H1 (cell line): ENCODE results near the gene RAP1B. TPM values are rescaled to one million over a fixed set of nuclear protein-coding genes. Genes with fewer than 3 reads are reported as not detected.

ENCODE experiments used
- CTCF ChIA-PET: fragments of 300-600 bp; sonication (Branson Sonifier 250); formaldehyde crosslinking; loops from one replicate; lab custom pipeline; 2021; ENCODE audit not compliant: partially characterized antibody; lab: Charles Lee
- POLR2A ChIA-PET: fragments of 300-600 bp; sonication (Branson Sonifier 250); formaldehyde crosslinking; loops from one replicate; lab custom pipeline; 2021; ENCODE audit warnings: inconsistent platforms; ENCODE audit not compliant: partially characterized antibody; lab: Charles Lee
- DNase-seq, 2 experiments: peaks; one replicate each; pipeline versions ENCODE4 v3.0.0 to v3.0.0-alpha.2; 2010 to 2022; ENCODE audit warnings: low spot score in 2 of 2, low read depth in 1 of 2, mixed read lengths in 1 of 2
- FAIRE-seq: peaks from 2 replicates; lab custom pipeline; 2011; peaks lifted over from hg19 to GRCh38; lab: Jason Lieb, UNC
- H2AFZ ChIP-seq: 2 replicates; pipeline ENCODE4 v1.8.1; 2012; ENCODE audit warnings: low read length, inconsistent platforms
- H2AK5ac ChIP-seq: 2 replicates; pipeline ENCODE4 v1.6.1; 2013; ENCODE audit warnings: low read depth, low read length
- H2BK120ac ChIP-seq: replicated peaks from 2 replicates; pipeline ENCODE3; 2013; ENCODE audit warnings: low read depth, low read length, inconsistent platforms
- H2BK12ac ChIP-seq: 2 replicates; pipeline ENCODE4 v1.6.1; 2013; ENCODE audit warnings: low read depth, low read length
- H2BK15ac ChIP-seq: 2 replicates; pipeline ENCODE4 v1.6.1; 2013; ENCODE audit warnings: low read length
- H2BK20ac ChIP-seq: 2 replicates; pipeline ENCODE4 v1.6.1; 2013; ENCODE audit warnings: low read length
- H2BK5ac ChIP-seq: 2 replicates; pipeline ENCODE4 v1.6.1; 2013; ENCODE audit warnings: low read depth, low read length
- H3K14ac ChIP-seq: 2 replicates; pipeline ENCODE4 v1.6.1; 2013; ENCODE audit warnings: inconsistent platforms; ENCODE audit not compliant: insufficient read length
- H3K18ac ChIP-seq: 2 replicates; pipeline ENCODE4 v1.6.1; 2013; ENCODE audit warnings: low read length; ENCODE audit errors: extremely low read depth
- H3K23ac ChIP-seq: 2 replicates; pipeline ENCODE4 v1.6.1; 2013; ENCODE audit warnings: inconsistent platforms; ENCODE audit not compliant: insufficient read length
- H3K23me2 ChIP-seq: 2 replicates; pipeline ENCODE4 v1.6.1; 2013; ENCODE audit warnings: low read depth, low read length
- H3K27ac ChIP-seq: 2 replicates; pipeline ENCODE4 v1.6.1; 2011; ENCODE audit warnings: low read depth, low read length, inconsistent platforms
- H3K27me3 ChIP-seq, 4 experiments: replicated peaks in 1 of 4; 1 replicate in 1 of 4; 2 replicates in 3 of 4; pipeline versions ENCODE4 v1.6.1 to v1.8.1; 2011 to 2013; ENCODE audit warnings: low read length in 3 of 4, mild to moderate bottlenecking in 3 of 4, inconsistent platforms in 2 of 4, mixed read lengths in 2 of 4, moderate library complexity in 1 of 4; ENCODE audit not compliant: control insufficient read depth in 3 of 4, insufficient read depth in 3 of 4; ENCODE audit errors: extremely low read depth in 1 of 4
- H3K36me3 ChIP-seq, 4 experiments: 2 replicates each; pipeline versions ENCODE4 v1.6.1 to v1.8.1; 2011 to 2013; ENCODE audit warnings: mild to moderate bottlenecking in 4 of 4, low read length in 3 of 4, moderate library complexity in 2 of 4, control low read depth in 1 of 4, inconsistent platforms in 1 of 4; ENCODE audit not compliant: insufficient read depth in 4 of 4, control insufficient read depth in 2 of 4
- H3K4ac ChIP-seq: replicated peaks from 2 replicates; pipeline ENCODE3; 2013; ENCODE audit warnings: low read length, low read depth, mixed read lengths, inconsistent platforms; ENCODE audit not compliant: insufficient read length
- H3K4me1 ChIP-seq, 4 experiments: replicated peaks in 1 of 4; 1 replicate in 1 of 4; 2 replicates in 3 of 4; pipeline versions ENCODE4 v1.6.1 to v1.8.1; 2011 to 2013; ENCODE audit warnings: low read length in 3 of 4, inconsistent platforms in 2 of 4, mixed read lengths in 1 of 4; ENCODE audit not compliant: insufficient read depth in 4 of 4, control insufficient read depth in 3 of 4
- H3K4me2 ChIP-seq, 2 experiments: 2 replicates each; pipeline versions ENCODE4 v1.6.1 to v1.8.1; 2011 to 2013; ENCODE audit warnings: low read depth in 2 of 2, low read length in 2 of 2, control low read depth in 1 of 2, inconsistent platforms in 1 of 2, mild to moderate bottlenecking in 1 of 2; ENCODE audit not compliant: insufficient read depth in 1 of 2
- H3K4me3 ChIP-seq, 4 experiments: fragments of 200-600, 300-600 bp in 1 of 4; sonication (generic), shearing (Covaris generic), sonication (Bioruptor Twin) in 1 of 4; 2 replicates each; pipeline versions ENCODE4 v1.5.1 to v1.8.1; 2011 to 2016; ENCODE audit warnings: low read length in 4 of 4, low read depth in 3 of 4, control low read depth in 2 of 4, inconsistent platforms in 2 of 4, mild to moderate bottlenecking in 2 of 4, mixed read lengths in 1 of 4, moderate library complexity in 1 of 4; ENCODE audit not compliant: insufficient read depth in 2 of 4; ENCODE audit errors: extremely low read depth in 1 of 4
- H3K56ac ChIP-seq: replicated peaks from 2 replicates; pipeline ENCODE3; 2013; ENCODE audit warnings: low read depth, mild to moderate bottlenecking, mixed read lengths, low read length, inconsistent platforms; ENCODE audit not compliant: insufficient read length
- H3K79me1 ChIP-seq: 2 replicates; pipeline ENCODE4 v1.6.1; 2013; ENCODE audit warnings: low read depth, low read length, control low read depth
- H3K79me2 ChIP-seq, 2 experiments: 2 replicates each; pipeline versions ENCODE4 v1.6.1 to v1.8.1; 2012 to 2013; ENCODE audit warnings: low read length in 2 of 2, mild to moderate bottlenecking in 2 of 2, inconsistent platforms in 1 of 2; ENCODE audit not compliant: insufficient read depth in 2 of 2, control insufficient read depth in 1 of 2
- H3K9ac ChIP-seq, 4 experiments: replicated peaks in 1 of 4; 1 replicate in 1 of 4; 2 replicates in 3 of 4; pipeline versions ENCODE4 v1.6.1 to v1.8.1; 2011 to 2013; ENCODE audit warnings: low read depth in 3 of 4, low read length in 3 of 4, control low read depth in 2 of 4, mild to moderate bottlenecking in 2 of 4, moderate library complexity in 2 of 4, inconsistent platforms in 1 of 4; ENCODE audit errors: extremely low read depth in 1 of 4
- H3K9me3 ChIP-seq, 2 experiments: 2 replicates each; pipeline versions ENCODE4 v1.6.1 to v1.8.1; 2012 to 2013; ENCODE audit warnings: mild to moderate bottlenecking in 2 of 2, moderate library complexity in 2 of 2, control low read depth in 1 of 2, inconsistent platforms in 1 of 2, low read depth in 1 of 2, low read length in 1 of 2, mixed read lengths in 1 of 2; ENCODE audit not compliant: insufficient read depth in 2 of 2
- H4K20me1 ChIP-seq, 2 experiments: replicated peaks in 1 of 2; 2 replicates each; pipeline versions ENCODE3 to v1.8.1; 2011 to 2013; ENCODE audit warnings: inconsistent platforms in 2 of 2, low read length in 2 of 2, mild to moderate bottlenecking in 1 of 2; ENCODE audit not compliant: insufficient read depth in 2 of 2, control insufficient read depth in 1 of 2
- H4K5ac ChIP-seq: 2 replicates; pipeline ENCODE4 v1.6.1; 2013; ENCODE audit warnings: low read length, low read depth, mixed read lengths, inconsistent platforms; ENCODE audit not compliant: insufficient read length
- H4K8ac ChIP-seq: 2 replicates; pipeline ENCODE4 v1.8.0; 2013; ENCODE audit warnings: mild to moderate bottlenecking, moderate library complexity, low read length, inconsistent platforms; ENCODE audit not compliant: insufficient read depth; ENCODE audit errors: extremely low read depth
- H4K91ac ChIP-seq: replicated peaks from 2 replicates; pipeline ENCODE3; 2013; ENCODE audit warnings: low read length, mixed read lengths, inconsistent platforms; ENCODE audit not compliant: insufficient read length
- ASH2L ChIP-seq: fragments of 200-600, 300-600 bp; sonication (generic); IDR thresholded peaks from one replicate; pipeline ENCODE4 v1.7.1; 2017; ENCODE audit warnings: low read length
- CHD1 ChIP-seq: IDR thresholded peaks from 2 replicates; pipeline ENCODE4 v1.6.1; 2012; ENCODE audit warnings: low read depth, low read length, improper control_type of control experiment
- CREB1 ChIP-seq: IDR thresholded peaks from 2 replicates; pipeline ENCODE4 v1.6.1; 2012; ENCODE audit warnings: inconsistent platforms
- GABPA ChIP-seq: IDR thresholded peaks from 2 replicates; pipeline ENCODE4 v1.6.1; 2011; ENCODE audit warnings: mild to moderate bottlenecking, low read length, moderate library complexity, borderline replicate concordance; ENCODE audit not compliant: insufficient read depth
- NANOG ChIP-seq: IDR thresholded peaks from 2 replicates; pipeline ENCODE4 v1.6.1; 2011; ENCODE audit warnings: low read length, low read depth, mild to moderate bottlenecking, inconsistent platforms; ENCODE audit not compliant: insufficient read depth, poor library complexity, severe bottlenecking
- SIN3A ChIP-seq, 2 experiments: IDR thresholded peaks in 1 of 2; conservative IDR thresholded peaks in 1 of 2; 2 replicates each; pipeline ENCODE4 v1.6.1; 2011 to 2012; ENCODE audit warnings: low read length in 2 of 2, improper control_type of control experiment in 1 of 2, low read depth in 1 of 2, mild to moderate bottlenecking in 1 of 2
- TAF7 ChIP-seq: optimal IDR thresholded peaks from 2 replicates; pipeline ENCODE3; 2011; ENCODE audit warnings: low read depth, mild to moderate bottlenecking, inconsistent platforms, low read length, moderate library complexity, borderline replicate concordance
- WGBS, 2 experiments: shearing (Covaris generic) in 1 of 2; methylation state at CpG; one replicate each; pipeline versions ENCODE4 v1.1.6 to v1.1.7; 2013 to 2015; ENCODE audit warnings: low lambda C conversion rate in 2 of 2, mixed read lengths in 2 of 2, inconsistent platforms in 1 of 2, low coverage in 1 of 2, missing lambda C conversion rate in 1 of 2; ENCODE audit not compliant: insufficient replicate concordance in 2 of 2, insufficient coverage in 1 of 2, insufficient read length in 1 of 2; ENCODE audit errors: extremely low coverage in 1 of 2, missing lambda C conversion rate in 1 of 2; 5-methylcytosine and 5-hydroxymethylcytosine counted together
- polyA plus RNA-seq, 7 experiments: library from polyadenylated mRNA; depleted of rRNA in 3 of 7; stranded (reverse) in 5 of 7; unstranded in 2 of 7; fragments of >200 nt in 5 of 7; fragments of 200-250 nt in 2 of 7; gene quantifications; 1 replicate in 5 of 7; 2 replicates in 1 of 7; 4 replicates in 1 of 7; pipeline versions ENCODE4 v1.2.1 to v1.2.3, GENCODE V29; 2011 to 2013; ENCODE audit warnings: missing spikeins in 2 of 7, mixed read lengths in 2 of 7
- total RNA-seq: library from RNA; stranded (reverse); fragmentation: NEBNext Ultra II Directional; extraction: Animal tissue kit (Norgen Biotek cat#: 25700); gene quantifications from 2 replicates; pipeline ENCODE4 v1.2.1, GENCODE V29; 2021

The RAP1B gene
- total and polyA plus RNA-seq, 2 of the 8 experiments (the other 6 are each of a cell fraction or from before 2014, with no cell fraction given): 61.4 to 112 TPM

DNA sequence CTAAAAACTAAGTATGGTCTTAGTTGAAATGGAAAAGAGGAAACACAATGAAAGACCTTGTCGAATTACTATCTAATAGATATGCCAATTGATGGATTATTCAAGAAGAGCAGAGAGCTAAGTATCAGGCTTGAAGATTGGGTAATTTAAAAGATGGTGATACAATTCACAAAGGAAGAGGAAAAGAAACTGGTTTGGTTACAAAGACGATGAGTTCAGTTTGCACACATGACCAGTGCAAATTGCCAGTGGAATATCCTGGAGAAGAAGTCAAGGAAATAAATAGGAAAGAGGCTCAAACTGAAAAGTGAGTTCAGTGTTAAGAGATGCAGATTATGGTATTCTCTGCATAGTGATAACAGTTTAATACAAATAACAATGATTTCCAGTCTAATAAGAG, 2.5 kb upstream of the RAP1B start:
- CTCF ChIA-PET: interaction anchor here (1.2 kb wide), 1 partner anchor 159 kb away, joined by 4 read pairs; no protein-coding TSS in a partner anchor

More for the DNA sequence above, 2.5 kb upstream of the RAP1B start:
- Histone ChIP-seq H3K14ac (no peak overlapping the region), H3K56ac (no peak overlapping the region), H2BK15ac (no peak overlapping the region), H2BK120ac (no peak overlapping the region), H3K4me3 (no peak overlapping the region), H3K4ac (no peak overlapping the region), H4K20me1 (peaks cover 7 to 8% of the 10 kb centered on the region in 2 experiments), H3K18ac (no peak overlapping the region), H2BK5ac (no peak overlapping the region), H2BK12ac (no peak overlapping the region), H3K9ac (no peak overlapping the region), H4K8ac (no peak overlapping the region), H3K79me2 (peaks cover 3 to 19% of the 10 kb centered on the region in 2 experiments), H3K4me1 (peaks cover 0 to 12% (median 4%) of the 10 kb centered on the region in 4 experiments; a peak in 5 of 7 replicates), H3K27me3 (no peaks in the 10 kb centered on the region), H3K79me1 (0 out of 2 replicates have a peak, but pooled peaks cover 2% of the 10 kb centered on the region), H4K5ac (no peak overlapping the region), H3K4me2 (0 out of 4 replicates have a peak overlapping the region, but pooled peaks of 1 of the 2 experiments have one; percentile 15), H3K27ac (no peak overlapping the region), H3K23ac (no peak overlapping the region), H2AK5ac (no peak overlapping the region), H2AFZ (no peak overlapping the region), H3K23me2 (peaks cover 4% of the 10 kb centered on the region; the same call in 1 of the 2 replicates), H3K36me3 (no peaks in the 10 kb centered on the region; a peak in 1 of 8 replicates), H2BK20ac (no peak overlapping the region), H3K9me3 (no peaks in the 10 kb centered on the region), H4K91ac (no peak overlapping the region)
- POLR2A ChIA-PET: interaction anchor here (1.1 kb wide), 1 partner anchor 14 kb away, joined by 3 read pairs; no protein-coding TSS in a partner anchor
- DNase-seq (no peak), FAIRE-seq (no peak)
- WGBS, 2 experiments: 49% methylated on average over 2 of the region's 2 CpGs; no CpG with 5 or more reads in 1 of the 2 experiments
- no peak for TF ChIP-seq ASH2L
- no peak for TF ChIP-seq GABPA
- no peak for TF ChIP-seq CREB1
- TF ChIP-seq NANOG: no peak
- TF ChIP-seq CHD1: no peak
- no peak for TF ChIP-seq TAF7
- no peak for TF ChIP-seq SIN3A (conservative IDR thresholded peaks at IDR 0.05 in 1 of 2, IDR thresholded peaks at IDR 0.05 in 1 of 2; ENCODE audit: low read depth in 1 of 2, low read length in 2 of 2)
